ENCODE data around the gene GP9.

GP9 gene

GRCh38 chr3:129034642-129035041 lies 25.9 kb upstream of the GP9 start:
- no peak for TF ChIP-seq CTCF (IDR thresholded peaks at IDR 0.05)
- DNase-seq (ENCODE audit: low spot score), result no peak
- Histone ChIP-seq H3K27ac (no peak overlapping the region), H3K4me3 (no peak overlapping the region)

DNA sequence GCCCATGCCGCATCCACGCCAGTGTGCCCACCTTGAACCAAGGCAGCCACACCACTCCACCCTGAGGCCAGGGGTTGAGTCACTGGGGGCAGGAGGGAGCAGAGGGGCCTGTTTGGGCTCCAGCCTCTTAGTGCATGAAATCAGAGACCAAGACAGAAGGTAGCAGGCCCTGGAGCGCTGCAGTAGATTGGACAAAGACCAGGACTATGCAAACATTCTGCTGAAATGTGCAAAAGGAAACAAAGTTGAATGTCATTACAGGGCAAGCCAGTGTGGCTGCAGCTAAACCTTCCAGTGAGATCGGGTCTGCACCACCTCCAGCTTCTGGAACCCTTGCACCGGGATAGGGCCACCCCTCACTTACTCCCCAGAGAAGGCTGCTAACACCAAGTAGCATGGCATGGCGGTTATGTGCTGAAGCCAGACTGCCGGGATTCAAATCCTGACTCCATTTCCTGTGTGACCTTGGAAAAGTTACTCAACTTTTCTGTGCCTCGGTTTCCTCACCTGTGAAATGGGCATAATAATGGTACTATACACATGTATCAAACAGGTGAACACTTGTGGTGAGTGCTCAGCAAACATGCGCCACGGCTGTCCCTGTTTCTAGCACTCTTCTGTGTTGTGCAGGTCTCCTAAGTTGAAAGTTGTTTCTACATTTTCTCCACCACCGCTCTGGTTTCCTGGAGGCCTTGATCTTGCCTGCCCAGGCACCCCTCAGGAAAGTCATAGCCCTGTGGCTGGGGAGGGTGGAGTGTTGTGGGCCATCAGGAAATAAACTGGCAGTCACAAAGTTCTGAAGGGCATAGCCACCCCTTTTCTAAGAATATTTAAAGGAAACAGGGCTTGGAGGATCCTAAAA lies 25.0 kb upstream of the GP9 start:
- no peak overlapping the region for H3K27ac ChIP-seq
- no peak for DNase-seq (ENCODE audit: low spot score)
- TF ChIP-seq CTCF (IDR thresholded peaks at IDR 0.05), result no peak
- H3K4me3 ChIP-seq, result no peak overlapping the region

DNA sequence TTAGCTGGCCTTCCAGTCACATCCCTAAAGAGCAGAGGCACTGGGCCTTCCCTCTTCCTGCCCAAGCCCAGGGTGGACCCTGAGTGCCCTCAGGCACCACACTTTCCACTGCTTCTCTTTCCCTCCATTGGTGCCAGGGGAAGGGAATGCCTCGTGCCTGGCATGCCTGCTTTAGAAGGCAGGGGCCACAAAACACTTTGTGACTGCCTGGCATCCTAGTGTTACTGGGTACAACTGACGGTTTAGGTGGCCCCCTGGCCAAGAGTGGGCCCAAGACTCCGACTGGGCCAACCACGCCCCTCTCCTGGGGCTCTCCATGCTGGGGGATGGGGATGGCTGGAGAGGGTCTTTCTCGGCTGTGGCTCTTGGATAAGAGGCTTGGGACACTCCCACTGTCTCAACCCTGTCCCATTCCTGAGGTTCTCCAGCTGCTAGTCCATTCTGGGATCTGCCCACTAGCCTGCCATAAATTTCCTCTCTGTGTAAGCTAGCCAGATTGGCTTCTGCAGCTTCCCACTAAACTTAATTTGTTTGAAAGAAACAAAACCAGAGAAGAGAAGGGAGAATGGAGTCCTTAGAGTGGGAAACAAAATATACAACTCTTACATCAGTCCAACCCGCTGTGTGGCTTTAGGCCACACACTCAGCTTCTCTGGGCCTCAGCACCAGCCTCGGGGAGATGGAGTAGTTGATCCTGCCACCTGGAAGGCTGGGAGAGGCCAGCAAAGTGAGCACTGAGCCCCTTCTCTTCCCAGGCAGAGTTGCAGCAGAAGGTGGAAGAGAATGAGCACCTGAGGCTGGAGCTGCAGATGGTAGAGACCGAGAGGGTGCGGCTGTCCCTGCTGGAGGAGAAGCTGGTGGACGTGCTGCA lies 24.1 kb upstream of the GP9 start:
- DNase-seq (ENCODE audit: low spot score), result no peak
- no peak overlapping the region for H3K4me3 ChIP-seq
- no peak for TF ChIP-seq CTCF (IDR thresholded peaks at IDR 0.05)
- H3K27ac ChIP-seq, result no peak overlapping the region

DNA sequence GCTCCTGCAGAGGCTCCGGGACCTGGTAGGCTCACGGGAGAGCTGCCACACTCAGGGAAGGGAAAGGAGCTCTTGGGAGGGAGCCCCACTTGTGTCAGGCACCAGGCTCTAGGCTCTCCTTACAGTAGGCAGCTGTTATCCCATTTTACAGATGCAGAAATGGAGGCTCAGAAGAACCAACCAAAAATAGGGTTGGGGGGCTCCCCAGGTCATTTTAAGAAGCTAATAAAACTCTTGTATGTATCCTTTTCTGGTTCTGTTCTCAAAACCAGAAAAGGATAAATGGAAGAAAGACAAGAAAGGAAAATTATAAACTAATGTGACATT lies 23.5 kb upstream of the GP9 start:
- no peak for DNase-seq (ENCODE audit: low spot score)
- no peak overlapping the region for H3K4me3 ChIP-seq
- H3K27ac ChIP-seq, result no peak overlapping the region
- no peak for TF ChIP-seq CTCF (IDR thresholded peaks at IDR 0.05)

DNA sequence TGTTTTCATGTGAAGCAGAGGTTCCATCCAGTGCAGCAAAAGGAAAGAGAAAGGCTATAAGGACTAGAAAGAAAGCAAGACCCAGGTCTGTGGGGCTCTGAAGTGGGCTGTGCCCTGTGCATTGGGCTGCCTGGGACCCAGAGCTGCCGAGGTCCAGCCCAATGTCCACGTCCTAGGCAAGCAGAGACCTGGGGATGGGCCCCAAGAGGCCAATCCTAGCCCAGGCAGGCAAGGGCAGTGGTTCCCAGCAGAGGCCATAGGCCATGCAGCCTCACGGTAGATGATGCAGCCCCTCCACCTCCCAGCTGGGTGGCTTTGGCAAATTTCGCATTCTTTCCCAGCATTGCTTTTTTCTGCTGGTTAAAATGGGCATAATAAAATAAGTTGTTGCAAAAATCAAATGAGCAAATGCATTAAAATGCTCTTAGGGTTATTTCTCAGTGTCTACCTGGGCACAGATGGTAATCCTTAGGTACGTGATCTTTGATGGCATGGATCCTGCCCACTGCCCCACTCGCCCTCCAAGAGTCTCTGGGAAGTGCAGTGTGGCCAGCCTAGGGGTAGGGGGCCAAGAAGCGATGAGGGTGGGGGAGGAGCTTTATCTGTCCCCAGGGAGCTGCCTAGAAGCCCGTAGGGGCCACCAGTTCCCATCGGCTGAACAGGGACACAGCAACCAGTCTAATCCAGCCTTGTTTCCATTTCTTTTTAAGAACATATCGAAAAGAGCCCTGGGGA lies 22.3 kb upstream of the GP9 start:
- no peak for DNase-seq (ENCODE audit: low spot score)
- Histone ChIP-seq H3K4me3 (no peak overlapping the region), H3K27ac (no peak overlapping the region)
- no peak for TF ChIP-seq CTCF (IDR thresholded peaks at IDR 0.05)

DNA sequence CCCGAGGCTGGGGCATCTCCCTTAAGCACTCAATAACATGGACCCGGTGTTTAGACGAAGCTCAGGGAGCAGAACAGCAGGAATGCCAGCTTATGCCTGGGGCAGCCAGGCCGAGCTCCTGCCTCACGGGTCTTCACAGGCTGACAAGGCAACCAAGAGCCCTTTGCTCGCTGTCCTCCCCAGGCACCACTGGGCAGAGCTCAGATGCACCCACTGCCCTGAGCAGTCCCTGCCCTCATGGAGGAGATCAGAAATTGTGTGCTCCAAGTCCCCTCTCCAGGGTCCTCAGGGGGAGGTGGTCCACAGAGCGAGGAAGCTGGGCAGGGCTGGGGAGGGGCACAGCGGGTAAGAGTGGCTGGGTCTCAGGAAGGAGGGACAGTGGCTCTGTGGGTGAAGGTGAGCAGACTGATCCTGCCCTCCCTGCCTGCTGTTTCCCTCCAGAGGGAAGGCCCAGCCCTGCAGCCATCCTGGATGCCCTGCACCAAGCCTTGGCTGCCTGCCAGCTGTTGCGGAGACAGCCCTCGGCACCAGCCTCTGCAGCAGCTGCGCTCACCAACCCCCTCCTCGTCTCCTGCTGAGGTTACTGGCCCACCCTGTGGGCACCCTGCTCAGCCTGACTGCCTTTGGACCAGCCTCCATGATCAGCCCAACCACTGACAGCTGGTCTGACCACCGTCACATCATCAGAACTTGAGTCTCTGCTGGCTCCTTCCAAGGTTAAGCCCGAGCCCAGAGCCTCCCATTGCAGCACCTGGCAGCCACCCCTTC lies 21.1 kb upstream of the GP9 start:
- no peak for DNase-seq (ENCODE audit: low spot score)

More for the DNA sequence above, 21.1 kb upstream of the GP9 start:
- Histone ChIP-seq H3K4me3 (no peak overlapping the region), H3K27ac (no peak overlapping the region)
- TF ChIP-seq CTCF (IDR thresholded peaks at IDR 0.05), result no peak

Measured in coronary artery (tissue), 2 donors.